Loucy (cell line): Measurements from ENCODE around the gene TUBA1A.

Experiments
- H2AFZ ChIP-seq: fragments of 200-600 bp; sonication (generic); 2 replicates; pipeline ENCODE4 v1.6.0; 2016; ENCODE audit warnings: antibody characterized with exemption, mild to moderate bottlenecking, low read length, moderate library complexity
- H3F3A ChIP-seq: fragments of 200-600 bp; 2 replicates; pipeline ENCODE4 v1.6.0; 2016; ENCODE audit warnings: antibody characterized with exemption, low read depth, mild to moderate bottlenecking
- H3K27me3 ChIP-seq: fragments of 200-600 bp; sonication (generic); 2 replicates; pipeline ENCODE4 v1.6.1; 2014; ENCODE audit warnings: low read length, mild to moderate bottlenecking; ENCODE audit not compliant: insufficient read depth, poor library complexity, severe bottlenecking
- H3K36me3 ChIP-seq: fragments of 200-600 bp; sonication (generic); 2 replicates; pipeline ENCODE4 v1.6.1; 2016; ENCODE audit warnings: low read length; ENCODE audit not compliant: insufficient read depth
- H3K4me1 ChIP-seq: fragments of 200-600 bp; sonication (generic); 2 replicates; pipeline ENCODE4 v1.5.1; 2014; ENCODE audit warnings: low read length, mild to moderate bottlenecking; ENCODE audit not compliant: insufficient read depth, poor library complexity, severe bottlenecking
- H3K4me2 ChIP-seq: fragments of 200-600 bp; sonication (generic); 2 replicates; pipeline ENCODE4 v1.6.0; 2014; ENCODE audit warnings: antibody characterized with exemption, low read length, low read depth, mild to moderate bottlenecking; ENCODE audit not compliant: poor library complexity, severe bottlenecking
- H3K4me3 ChIP-seq: fragments of 200-600 bp; sonication (generic); 2 replicates; pipeline ENCODE4 v1.5.1; 2014; ENCODE audit warnings: low read length, mild to moderate bottlenecking, mixed read lengths; ENCODE audit not compliant: poor library complexity, severe bottlenecking
- H3K79me2 ChIP-seq: fragments of 200-600 bp; sonication (generic); 2 replicates; pipeline ENCODE4 v1.6.1; 2014; ENCODE audit warnings: low read length; ENCODE audit not compliant: insufficient read depth
- H3K9ac ChIP-seq: fragments of 200-600 bp; sonication (generic); 2 replicates; pipeline ENCODE4 v1.6.0; 2014; ENCODE audit warnings: mild to moderate bottlenecking, low read depth, low read length, moderate library complexity; ENCODE audit not compliant: poor library complexity, severe bottlenecking
- H3K9me2 ChIP-seq: fragments of 200-600 bp; sonication (generic); replicated peaks from 2 replicates; pipeline ENCODE4 v1.6.1; 2016; ENCODE audit warnings: low read depth, low read length, mixed read lengths
- H3K9me3 ChIP-seq: fragments of 200-600 bp; sonication (generic); 2 replicates; pipeline ENCODE4 v1.6.1; 2014; ENCODE audit warnings: mild to moderate bottlenecking, antibody characterized with exemption, low read length, low read depth; ENCODE audit not compliant: insufficient read depth
- H4K20me1 ChIP-seq: fragments of 200-600 bp; sonication (generic); 2 replicates; pipeline ENCODE4 v1.6.0; 2014; ENCODE audit warnings: antibody characterized with exemption, low read length, mild to moderate bottlenecking; ENCODE audit not compliant: insufficient read depth, poor library complexity, severe bottlenecking
- CTCF ChIP-seq: fragments of 200-600 bp; sonication (generic); conservative IDR thresholded peaks from 2 replicates; pipeline ENCODE4 v1.5.1; 2014; ENCODE audit warnings: mild to moderate bottlenecking, antibody characterized with exemption, low read length
- EZH2phosphoT487 ChIP-seq: fragments of 200-600 bp; IDR thresholded peaks from 2 replicates; pipeline ENCODE4 v1.6.1; 2018; ENCODE audit warnings: antibody characterized with exemption, mild to moderate bottlenecking, moderate library complexity, borderline replicate concordance

The TUBA1A gene

GRCh38 chr12:49225576-49226166 lies 36.8 kb upstream of the TUBA1A start:
- no peaks in the 10 kb centered on the region for H4K20me1 ChIP-seq
- H3K79me2 ChIP-seq: no peaks in the 10 kb centered on the region
- no peak overlapping the region for H2AFZ ChIP-seq
- no peaks in the 10 kb centered on the region for H3F3A ChIP-seq
- TF ChIP-seq EZH2phosphoT487 (no peak), CTCF (peak; percentile 55)
- no peak overlapping the region for H3K9ac ChIP-seq
- no peaks in the 10 kb centered on the region for H3K9me3 ChIP-seq
- H3K36me3 ChIP-seq: no peaks in the 10 kb centered on the region
- no peaks in the 10 kb centered on the region for H3K27me3 ChIP-seq
- no peaks in the 10 kb centered on the region for H3K4me1 ChIP-seq
- H3K4me3 ChIP-seq: no peak overlapping the region
- no peaks in the 10 kb centered on the region for H3K9me2 ChIP-seq
- H3K4me2 ChIP-seq: no peak overlapping the region

GRCh38 chr12:49223590-49224369 lies 34.9 kb upstream of the TUBA1A start:
- Histone ChIP-seq H3K9me3 (no peaks in the 10 kb centered on the region), H3K9ac (no peak overlapping the region), H3F3A (no peaks in the 10 kb centered on the region), H3K27me3 (no peaks in the 10 kb centered on the region), H3K9me2 (no peaks in the 10 kb centered on the region), H3K4me3 (no peak overlapping the region), H4K20me1 (no peaks in the 10 kb centered on the region), H3K79me2 (no peaks in the 10 kb centered on the region), H3K36me3 (no peaks in the 10 kb centered on the region), H2AFZ (peak overlapping the region; percentile 71), H3K4me1 (no peaks in the 10 kb centered on the region), H3K4me2 (no peak overlapping the region)
- TF ChIP-seq EZH2phosphoT487 (no peak), CTCF (no peak)

- no peak overlapping the region for H3K9ac ChIP-seq
- H4K20me1 ChIP-seq: no peaks in the 10 kb centered on the region
- H3K27me3 ChIP-seq: no peaks in the 10 kb centered on the region
- no peaks in the 10 kb centered on the region for H3K36me3 ChIP-seq
- no peak overlapping the region for H3K4me3 ChIP-seq
- H2AFZ ChIP-seq: no peak overlapping the region
- TF ChIP-seq EZH2phosphoT487 (no peak), CTCF (no peak)
- no peaks in the 10 kb centered on the region for H3K4me1 ChIP-seq
- no peaks in the 10 kb centered on the region for H3K79me2 ChIP-seq
- H3K9me2 ChIP-seq: no peaks in the 10 kb centered on the region
- no peaks in the 10 kb centered on the region for H3F3A ChIP-seq
- no peak overlapping the region for H3K4me2 ChIP-seq
- no peaks in the 10 kb centered on the region for H3K9me3 ChIP-seq
Measured at GRCh38 chr12:49223122-49223521, 34.2 kb upstream of the TUBA1A start.
